ENCODE data around the gene CCDC102B. TPM values are rescaled to one million over a fixed set of nuclear protein-coding genes. Genes with fewer than 3 reads are reported as not detected.

The CCDC102B gene
- 6.5 and 7.5 TPM in 2 replicates for total RNA-seq
- long read RNA-seq, partial matches to known transcripts, result 2 of 11 reads
- long read RNA-seq, other reads (novel, unspliced or antisense), result 7 of 11 reads

GRCh38 chr18:68797871-68798270 is at the start of gene CCDC102B:
TSS of gene CCDC102B (plus strand) at chr18:68798080. CDS start at chr18:68836764, 38,684 bp downstream.
- Mint-ChIP-seq H3K36me3 (ENCODE audit: low read depth) (no peaks in the 10 kb centered on the region), H3K4me3 (no peak within 1 kb of the TSS), H3K4me1 (no peaks in the 10 kb centered on the region), H3K9me3 (no peaks in the 10 kb centered on the region), H3K27me3 (ENCODE audit: low read depth) (no peaks in the 10 kb centered on the region), H3K27ac (ENCODE audit: unreplicated experiment) (no peak within 1 kb of the TSS)
- no peak for DNase-seq (ENCODE audit: low read depth, low spot score)
- no peak for TF ChIP-seq CTCF (conservative IDR thresholded peaks at IDR 0.05)

GRCh38 chr18:68757126-68757525 is 40.8 kb upstream of the CCDC102B start:
- no peak overlapping the region for H3K4me3 Mint-ChIP-seq
- H3K27me3 Mint-ChIP-seq (ENCODE audit: low read depth), result no peaks in the 10 kb centered on the region
- H3K36me3 Mint-ChIP-seq (ENCODE audit: low read depth), result peaks cover 7% of the 10 kb centered on the region

GRCh38 chr18:68759308-68759707 is 38.6 kb upstream of the CCDC102B start:
- H3K4me3 Mint-ChIP-seq, result no peak overlapping the region
- no peak overlapping the region for H3K27ac Mint-ChIP-seq (ENCODE audit: unreplicated experiment)
- no peaks in the 10 kb centered on the region for H3K27me3 Mint-ChIP-seq (ENCODE audit: low read depth)
- TF ChIP-seq CTCF (conservative IDR thresholded peaks at IDR 0.05), result no peak
- DNase-seq (ENCODE audit: low read depth, low spot score), result no peak
- peaks cover 3% of the 10 kb centered on the region for H3K36me3 Mint-ChIP-seq (ENCODE audit: low read depth)
- peaks cover 8% of the 10 kb centered on the region for H3K9me3 Mint-ChIP-seq
- peaks cover 11% of the 10 kb centered on the region for H3K4me1 Mint-ChIP-seq

More at GRCh38 chr18:68757126-68757525, 40.8 kb upstream of the CCDC102B start:
- no peak overlapping the region for H3K27ac Mint-ChIP-seq (ENCODE audit: unreplicated experiment)
- peaks cover 6% of the 10 kb centered on the region for H3K9me3 Mint-ChIP-seq
- DNase-seq (ENCODE audit: low read depth, low spot score), result no peak
- H3K4me1 Mint-ChIP-seq, result no peaks in the 10 kb centered on the region
- TF ChIP-seq CTCF (conservative IDR thresholded peaks at IDR 0.05), result no peak

GRCh38 chr18:68763083-68763482 is 34.8 kb upstream of the CCDC102B start:
- TF ChIP-seq CTCF (conservative IDR thresholded peaks at IDR 0.05), result no peak
- Mint-ChIP-seq H3K27ac (ENCODE audit: unreplicated experiment) (no peak overlapping the region), H3K9me3 (peaks cover 8% of the 10 kb centered on the region), H3K4me3 (no peak overlapping the region), H3K27me3 (ENCODE audit: low read depth) (no peaks in the 10 kb centered on the region), H3K36me3 (ENCODE audit: low read depth) (peaks cover 3% of the 10 kb centered on the region), H3K4me1 (peaks cover 15% of the 10 kb centered on the region)
- DNase-seq (ENCODE audit: low read depth, low spot score), result no peak

- no peak for DNase-seq (ENCODE audit: low read depth, low spot score)
- Mint-ChIP-seq H3K4me3 (no peak overlapping the region), H3K9me3 (peaks cover 6% of the 10 kb centered on the region), H3K27ac (ENCODE audit: unreplicated experiment) (no peak overlapping the region), H3K36me3 (ENCODE audit: low read depth) (peaks cover 3% of the 10 kb centered on the region), H3K27me3 (ENCODE audit: low read depth) (no peaks in the 10 kb centered on the region), H3K4me1 (peaks cover 15% of the 10 kb centered on the region)
- TF ChIP-seq CTCF (conservative IDR thresholded peaks at IDR 0.05), result no peak
Observed at GRCh38 chr18:68764016-68764415, 33.9 kb upstream of the CCDC102B start.

Data from neural crest cell (in vitro differentiated cells).